Ovary (tissue), 3 donors: Measurements from ENCODE around the gene EIF4G3.

Experiments used
- EP300 ChIP-seq: sonication (generic); formaldehyde crosslinking; IDR thresholded peaks from one replicate; pipeline ENCODE4 v1.6.1; 2017; ENCODE audit warnings: antibody characterized with exemption
- POLR2A ChIP-seq: fragments of 450-650 bp; IDR thresholded peaks from one replicate; pipeline ENCODE4 v1.6.1; 2017; ENCODE audit warnings: antibody characterized with exemption, mild to moderate bottlenecking, moderate library complexity
- TF ChIP-seq, protein P1 (sequence below), 3 donors: fragments of 450-650 bp in 2 of 3; fragments of 200-600 bp in 1 of 3; IDR thresholded peaks; one replicate each; pipeline versions ENCODE4 v1.5.1 to v1.8.0; 2016 to 2022; ENCODE audit warnings: antibody characterized with exemption in 3 of 3, mild to moderate bottlenecking in 1 of 3
- donor health status: DM: no; HTN: no; CAD: no.

DNA sequence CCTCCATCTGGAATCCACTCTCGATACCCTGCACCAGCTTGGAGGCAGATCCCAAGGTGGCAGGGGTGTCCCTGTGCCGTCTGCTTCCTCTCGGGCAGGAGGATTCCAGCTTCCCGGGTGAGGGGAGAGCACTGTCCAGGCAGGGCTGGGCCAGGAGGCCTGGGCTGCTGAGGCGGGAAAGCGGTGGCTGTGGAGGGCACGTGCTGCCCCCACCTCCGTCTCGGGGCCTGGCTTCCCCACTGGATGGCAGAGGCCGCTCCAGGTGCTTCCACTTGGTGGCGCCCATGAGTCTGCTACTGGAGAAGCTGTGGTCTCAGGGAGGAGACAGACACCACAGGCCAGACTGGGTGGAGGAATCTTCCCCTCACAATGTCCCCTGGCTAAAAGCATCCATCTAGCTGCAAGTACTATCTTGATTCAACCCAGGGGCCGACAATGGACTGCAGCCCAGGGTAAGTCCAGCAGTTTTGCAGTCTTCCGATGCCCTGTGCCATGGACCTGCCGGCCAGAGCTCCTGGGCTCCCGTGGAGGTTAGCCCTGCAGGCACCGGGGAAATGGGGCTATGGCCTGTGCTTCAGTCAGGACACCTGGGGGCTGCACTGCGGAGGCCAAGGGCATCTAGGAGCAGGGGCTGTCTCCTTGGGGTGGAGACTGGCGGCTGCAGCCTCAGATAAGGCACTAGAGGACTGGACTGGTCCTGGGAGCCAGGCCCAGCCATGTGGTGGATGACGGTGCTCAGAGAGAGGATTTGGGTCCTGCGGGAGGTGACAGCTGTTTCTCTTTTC lies 41.3 kb upstream of the EIF4G3 start:
- TF ChIP-seq, protein P1, sequence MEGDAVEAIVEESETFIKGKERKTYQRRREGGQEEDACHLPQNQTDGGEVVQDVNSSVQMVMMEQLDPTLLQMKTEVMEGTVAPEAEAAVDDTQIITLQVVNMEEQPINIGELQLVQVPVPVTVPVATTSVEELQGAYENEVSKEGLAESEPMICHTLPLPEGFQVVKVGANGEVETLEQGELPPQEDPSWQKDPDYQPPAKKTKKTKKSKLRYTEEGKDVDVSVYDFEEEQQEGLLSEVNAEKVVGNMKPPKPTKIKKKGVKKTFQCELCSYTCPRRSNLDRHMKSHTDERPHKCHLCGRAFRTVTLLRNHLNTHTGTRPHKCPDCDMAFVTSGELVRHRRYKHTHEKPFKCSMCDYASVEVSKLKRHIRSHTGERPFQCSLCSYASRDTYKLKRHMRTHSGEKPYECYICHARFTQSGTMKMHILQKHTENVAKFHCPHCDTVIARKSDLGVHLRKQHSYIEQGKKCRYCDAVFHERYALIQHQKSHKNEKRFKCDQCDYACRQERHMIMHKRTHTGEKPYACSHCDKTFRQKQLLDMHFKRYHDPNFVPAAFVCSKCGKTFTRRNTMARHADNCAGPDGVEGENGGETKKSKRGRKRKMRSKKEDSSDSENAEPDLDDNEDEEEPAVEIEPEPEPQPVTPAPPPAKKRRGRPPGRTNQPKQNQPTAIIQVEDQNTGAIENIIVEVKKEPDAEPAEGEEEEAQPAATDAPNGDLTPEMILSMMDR (IDR thresholded peaks at IDR 0.05) = peak in 1 of 3 donors; percentile 29
- TF ChIP-seq EP300 (no peak), POLR2A (no peak)
